GM23338 (cell line): ENCODE measurements around the gene FIGN. TPM values are rescaled to one million over a fixed set of nuclear protein-coding genes. Genes with fewer than 3 reads are reported as not detected.

Source experiments
- ATAC-seq: fragments of 200-7000 bp; cut with Tn5 transposase; 3 replicates; pipeline ENCODE4 v1.9.1; 2020
- DNase-seq: peaks from one replicate; pipeline ENCODE4 v3.0.0-alpha.2; 2015; ENCODE audit warnings: low spot score
- H2AFZ ChIP-seq: fragments of 200-600 bp; sonication (generic); 2 replicates; pipeline ENCODE4 v1.8.0; 2016; ENCODE audit warnings: antibody characterized with exemption, mild to moderate bottlenecking, moderate library complexity
- H3F3A ChIP-seq: fragments of 200-600 bp; sonication (generic); replicated peaks from 2 replicates; pipeline ENCODE4 v1.8.0; 2017; ENCODE audit warnings: antibody characterized with exemption, mixed run types, low read depth
- H3K27ac ChIP-seq: fragments of 200-600 bp; sonication (generic); 2 replicates; pipeline ENCODE4 v1.6.1; 2016; ENCODE audit warnings: low read depth
- H3K27me3 ChIP-seq: fragments of 200-600 bp; sonication (generic); 2 replicates; pipeline ENCODE4 v1.8.0; 2016; ENCODE audit warnings: mild to moderate bottlenecking, mixed run types, moderate library complexity; ENCODE audit not compliant: insufficient read depth
- H3K36me3 ChIP-seq: fragments of 200-600 bp; sonication (generic); 2 replicates; pipeline ENCODE4 v1.8.0; 2016; ENCODE audit warnings: mild to moderate bottlenecking; ENCODE audit not compliant: insufficient read depth
- H3K4me1 ChIP-seq: fragments of 200-600 bp; sonication (generic); 2 replicates; pipeline ENCODE4 v1.8.0; 2016; ENCODE audit warnings: mild to moderate bottlenecking, moderate library complexity; ENCODE audit not compliant: insufficient read depth
- H3K4me2 ChIP-seq: fragments of 200-600 bp; sonication (generic); 2 replicates; pipeline ENCODE4 v1.7.1; 2017; ENCODE audit warnings: mixed run types
- H3K4me3 ChIP-seq: fragments of 200-600 bp; sonication (generic); 2 replicates; pipeline ENCODE4 v1.6.1; 2016; ENCODE audit warnings: mixed run types
- H3K79me2 ChIP-seq: fragments of 200-600 bp; sonication (generic); replicated peaks from 2 replicates; pipeline ENCODE4 v1.8.0; 2017; ENCODE audit warnings: mild to moderate bottlenecking; ENCODE audit not compliant: insufficient read depth
- H3K9me2 ChIP-seq: fragments of 200-600 bp; sonication (generic); 2 replicates; pipeline ENCODE4 v1.8.0; 2017; ENCODE audit not compliant: insufficient read depth
- H4K20me1 ChIP-seq: fragments of 200-600 bp; sonication (generic); replicated peaks from 2 replicates; pipeline ENCODE4 v1.8.0; 2017; ENCODE audit warnings: mild to moderate bottlenecking; ENCODE audit not compliant: insufficient read depth
- H3K27ac Mint-ChIP-seq: 2 replicates; pipeline ENCODE4 v1.8.0; 2020; ENCODE audit warnings: inconsistent platforms, mild to moderate bottlenecking, moderate library complexity, mixed read lengths
- H3K27me3 Mint-ChIP-seq: 3 replicates; pipeline ENCODE4 v1.8.0; 2022; ENCODE audit warnings: low read depth, mild to moderate bottlenecking, moderate library complexity, mixed read lengths, inconsistent platforms; ENCODE audit not compliant: insufficient read depth, poor library complexity
- H3K36me3 Mint-ChIP-seq: 3 replicates; pipeline ENCODE4 v1.8.0; 2021; ENCODE audit warnings: low read depth, mild to moderate bottlenecking, inconsistent platforms, moderate library complexity, mixed read lengths
- H3K4me1 Mint-ChIP-seq: 3 replicates; pipeline ENCODE4 v1.8.0; 2020; ENCODE audit warnings: mild to moderate bottlenecking, inconsistent platforms, mixed read lengths
- H3K4me3 Mint-ChIP-seq: 3 replicates; pipeline ENCODE4 v1.8.0; 2021; ENCODE audit warnings: moderate library complexity, mild to moderate bottlenecking, inconsistent platforms, mixed read lengths
- H3K9me3 Mint-ChIP-seq: 3 replicates; pipeline ENCODE4 v1.8.0; 2020; ENCODE audit warnings: moderate library complexity, mild to moderate bottlenecking, inconsistent platforms, mixed read lengths
- CREB1 ChIP-seq: fragments of 250-450 bp; sonication (Bioruptor Pico); IDR thresholded peaks from 2 replicates; pipeline ENCODE4 v1.5.0; 2020; ENCODE audit warnings: low read depth, mild to moderate bottlenecking, moderate library complexity
- EZH2phosphoT487 ChIP-seq: fragments of 200-600 bp; sonication (generic); IDR thresholded peaks from one replicate; pipeline ENCODE4 v1.8.1; 2018; ENCODE audit warnings: antibody characterized with exemption; ENCODE audit not compliant: unreplicated experiment
- NANOG ChIP-seq: IDR thresholded peaks from 2 replicates; pipeline ENCODE4 v1.6.1; 2016; ENCODE audit warnings: antibody characterized with exemption, borderline replicate concordance
- POLR2AphosphoS5 ChIP-seq: IDR thresholded peaks from 2 replicates; pipeline ENCODE4 v1.6.1; 2016; ENCODE audit warnings: antibody characterized with exemption, low read depth
- STAT1 ChIP-seq: IDR thresholded peaks from one replicate; pipeline ENCODE4 v1.6.1; 2016; ENCODE audit warnings: antibody characterized with exemption; ENCODE audit not compliant: unreplicated experiment
- ZNF114 ChIP-seq: fragments of 250-450 bp; sonication (Bioruptor Pico); IDR thresholded peaks from 2 replicates; pipeline ENCODE4 v1.5.0; 2020; ENCODE audit warnings: mild to moderate bottlenecking, moderate library complexity
- polyA plus RNA-seq: library from polyadenylated mRNA; unstranded; fragments of >200 nt; fragmentation: Nextera tagmentation; extraction: Ambion mirVana; gene quantifications from 2 replicates; pipeline ENCODE4 v1.2.1, GENCODE V29; 2016
- total RNA-seq: library from RNA; depleted of rRNA; stranded (reverse); fragments of >200 nt; shearing (Covaris generic); gene quantifications from 2 replicates; pipeline ENCODE4 v1.2.3, GENCODE V29; 2014
- TF ChIP-seq, protein P1 (sequence below): IDR thresholded peaks from 2 replicates; pipeline ENCODE4 v1.6.1; 2016; ENCODE audit warnings: antibody characterized with exemption
- TF ChIP-seq, protein P2 (sequence below): IDR thresholded peaks from one replicate; pipeline ENCODE4 v1.6.1; 2018; ENCODE audit warnings: antibody characterized with exemption; ENCODE audit not compliant: unreplicated experiment
- TF ChIP-seq, protein P3 (sequence below), 2 experiments: fragments of 200-600 bp in 1 of 2; sonication (generic) in 1 of 2; conservative IDR thresholded peaks; 2 replicates each; pipeline versions ENCODE4 v1.5.1 to v1.6.1; 2016 to 2017; ENCODE audit warnings: antibody characterized with exemption in 2 of 2, low read depth in 2 of 2, mild to moderate bottlenecking in 2 of 2, moderate library complexity in 1 of 2
- TF ChIP-seq, protein P4 (sequence below): fragments of 250-450 bp; sonication (Bioruptor Pico); IDR thresholded peaks from 2 replicates; pipeline ENCODE4 v1.5.0; 2020; ENCODE audit warnings: mild to moderate bottlenecking, moderate library complexity

FIGN gene
- total and polyA plus RNA-seq, 2 experiments from 2014 or later, result 17.2 to 23.6 TPM

DNA sequence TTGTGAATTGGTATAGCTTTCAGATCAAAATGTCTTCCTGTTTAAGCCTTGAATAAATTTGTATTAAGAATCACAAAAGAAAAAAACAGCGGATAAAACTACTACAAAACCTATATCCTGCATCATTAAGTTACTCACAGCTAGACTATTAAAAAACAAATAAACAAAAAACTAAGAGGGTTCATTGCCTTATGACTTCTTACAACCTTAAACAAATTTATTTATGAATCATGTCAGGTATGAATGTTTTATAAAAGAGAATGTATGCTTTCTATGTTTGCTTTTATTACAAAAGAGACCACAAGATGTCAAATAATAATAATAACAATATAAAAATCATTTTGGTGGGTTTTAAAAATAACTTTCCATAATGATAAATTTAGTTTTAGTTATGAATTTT lies 109.6 kb downstream of the FIGN start:
- Histone ChIP-seq H2AFZ (no peak overlapping the region), H3K4me3 (no peak overlapping the region), H3K27ac (no peak overlapping the region), H3F3A (no peaks in the 10 kb centered on the region), H3K9me2 (no peaks in the 10 kb centered on the region; the same call in 1 of the 2 replicates), H3K79me2 (0 out of 2 replicates have a peak, but pooled peaks cover 4% of the 10 kb centered on the region), H4K20me1 (no peaks in the 10 kb centered on the region), H3K27me3 (no peaks in the 10 kb centered on the region), H3K36me3 (no peaks in the 10 kb centered on the region), H3K4me2 (no peak overlapping the region), H3K4me1 (peaks cover 10% of the 10 kb centered on the region)
- no peaks in the 10 kb centered on the region for H3K9me3 Mint-ChIP-seq
- no peak overlapping the region for H3K4me3 Mint-ChIP-seq
- ATAC-seq (no peak), DNase-seq (no peak)
- peak overlapping the region; percentile 78 for H3K27ac Mint-ChIP-seq
- H3K36me3 Mint-ChIP-seq, result no peaks in the 10 kb centered on the region
- TF ChIP-seq, protein P1, sequence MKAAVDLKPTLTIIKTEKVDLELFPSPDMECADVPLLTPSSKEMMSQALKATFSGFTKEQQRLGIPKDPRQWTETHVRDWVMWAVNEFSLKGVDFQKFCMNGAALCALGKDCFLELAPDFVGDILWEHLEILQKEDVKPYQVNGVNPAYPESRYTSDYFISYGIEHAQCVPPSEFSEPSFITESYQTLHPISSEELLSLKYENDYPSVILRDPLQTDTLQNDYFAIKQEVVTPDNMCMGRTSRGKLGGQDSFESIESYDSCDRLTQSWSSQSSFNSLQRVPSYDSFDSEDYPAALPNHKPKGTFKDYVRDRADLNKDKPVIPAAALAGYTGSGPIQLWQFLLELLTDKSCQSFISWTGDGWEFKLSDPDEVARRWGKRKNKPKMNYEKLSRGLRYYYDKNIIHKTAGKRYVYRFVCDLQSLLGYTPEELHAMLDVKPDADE, result no peak
- TF ChIP-seq EZH2phosphoT487 (no peak), CREB1 (CRISPR knock-in tag) (no peak), ZNF114 (no peak), POLR2AphosphoS5 (no peak), STAT1 (no peak), NANOG (no peak)
- TF ChIP-seq, protein P2, sequence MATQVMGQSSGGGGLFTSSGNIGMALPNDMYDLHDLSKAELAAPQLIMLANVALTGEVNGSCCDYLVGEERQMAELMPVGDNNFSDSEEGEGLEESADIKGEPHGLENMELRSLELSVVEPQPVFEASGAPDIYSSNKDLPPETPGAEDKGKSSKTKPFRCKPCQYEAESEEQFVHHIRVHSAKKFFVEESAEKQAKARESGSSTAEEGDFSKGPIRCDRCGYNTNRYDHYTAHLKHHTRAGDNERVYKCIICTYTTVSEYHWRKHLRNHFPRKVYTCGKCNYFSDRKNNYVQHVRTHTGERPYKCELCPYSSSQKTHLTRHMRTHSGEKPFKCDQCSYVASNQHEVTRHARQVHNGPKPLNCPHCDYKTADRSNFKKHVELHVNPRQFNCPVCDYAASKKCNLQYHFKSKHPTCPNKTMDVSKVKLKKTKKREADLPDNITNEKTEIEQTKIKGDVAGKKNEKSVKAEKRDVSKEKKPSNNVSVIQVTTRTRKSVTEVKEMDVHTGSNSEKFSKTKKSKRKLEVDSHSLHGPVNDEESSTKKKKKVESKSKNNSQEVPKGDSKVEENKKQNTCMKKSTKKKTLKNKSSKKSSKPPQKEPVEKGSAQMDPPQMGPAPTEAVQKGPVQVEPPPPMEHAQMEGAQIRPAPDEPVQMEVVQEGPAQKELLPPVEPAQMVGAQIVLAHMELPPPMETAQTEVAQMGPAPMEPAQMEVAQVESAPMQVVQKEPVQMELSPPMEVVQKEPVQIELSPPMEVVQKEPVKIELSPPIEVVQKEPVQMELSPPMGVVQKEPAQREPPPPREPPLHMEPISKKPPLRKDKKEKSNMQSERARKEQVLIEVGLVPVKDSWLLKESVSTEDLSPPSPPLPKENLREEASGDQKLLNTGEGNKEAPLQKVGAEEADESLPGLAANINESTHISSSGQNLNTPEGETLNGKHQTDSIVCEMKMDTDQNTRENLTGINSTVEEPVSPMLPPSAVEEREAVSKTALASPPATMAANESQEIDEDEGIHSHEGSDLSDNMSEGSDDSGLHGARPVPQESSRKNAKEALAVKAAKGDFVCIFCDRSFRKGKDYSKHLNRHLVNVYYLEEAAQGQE, result no peak
- TF ChIP-seq, protein P3, sequence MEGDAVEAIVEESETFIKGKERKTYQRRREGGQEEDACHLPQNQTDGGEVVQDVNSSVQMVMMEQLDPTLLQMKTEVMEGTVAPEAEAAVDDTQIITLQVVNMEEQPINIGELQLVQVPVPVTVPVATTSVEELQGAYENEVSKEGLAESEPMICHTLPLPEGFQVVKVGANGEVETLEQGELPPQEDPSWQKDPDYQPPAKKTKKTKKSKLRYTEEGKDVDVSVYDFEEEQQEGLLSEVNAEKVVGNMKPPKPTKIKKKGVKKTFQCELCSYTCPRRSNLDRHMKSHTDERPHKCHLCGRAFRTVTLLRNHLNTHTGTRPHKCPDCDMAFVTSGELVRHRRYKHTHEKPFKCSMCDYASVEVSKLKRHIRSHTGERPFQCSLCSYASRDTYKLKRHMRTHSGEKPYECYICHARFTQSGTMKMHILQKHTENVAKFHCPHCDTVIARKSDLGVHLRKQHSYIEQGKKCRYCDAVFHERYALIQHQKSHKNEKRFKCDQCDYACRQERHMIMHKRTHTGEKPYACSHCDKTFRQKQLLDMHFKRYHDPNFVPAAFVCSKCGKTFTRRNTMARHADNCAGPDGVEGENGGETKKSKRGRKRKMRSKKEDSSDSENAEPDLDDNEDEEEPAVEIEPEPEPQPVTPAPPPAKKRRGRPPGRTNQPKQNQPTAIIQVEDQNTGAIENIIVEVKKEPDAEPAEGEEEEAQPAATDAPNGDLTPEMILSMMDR (conservative IDR thresholded peaks at IDR 0.05; ENCODE audit: low read depth in 2 of 2), result no peak
- TF ChIP-seq, protein P4, sequence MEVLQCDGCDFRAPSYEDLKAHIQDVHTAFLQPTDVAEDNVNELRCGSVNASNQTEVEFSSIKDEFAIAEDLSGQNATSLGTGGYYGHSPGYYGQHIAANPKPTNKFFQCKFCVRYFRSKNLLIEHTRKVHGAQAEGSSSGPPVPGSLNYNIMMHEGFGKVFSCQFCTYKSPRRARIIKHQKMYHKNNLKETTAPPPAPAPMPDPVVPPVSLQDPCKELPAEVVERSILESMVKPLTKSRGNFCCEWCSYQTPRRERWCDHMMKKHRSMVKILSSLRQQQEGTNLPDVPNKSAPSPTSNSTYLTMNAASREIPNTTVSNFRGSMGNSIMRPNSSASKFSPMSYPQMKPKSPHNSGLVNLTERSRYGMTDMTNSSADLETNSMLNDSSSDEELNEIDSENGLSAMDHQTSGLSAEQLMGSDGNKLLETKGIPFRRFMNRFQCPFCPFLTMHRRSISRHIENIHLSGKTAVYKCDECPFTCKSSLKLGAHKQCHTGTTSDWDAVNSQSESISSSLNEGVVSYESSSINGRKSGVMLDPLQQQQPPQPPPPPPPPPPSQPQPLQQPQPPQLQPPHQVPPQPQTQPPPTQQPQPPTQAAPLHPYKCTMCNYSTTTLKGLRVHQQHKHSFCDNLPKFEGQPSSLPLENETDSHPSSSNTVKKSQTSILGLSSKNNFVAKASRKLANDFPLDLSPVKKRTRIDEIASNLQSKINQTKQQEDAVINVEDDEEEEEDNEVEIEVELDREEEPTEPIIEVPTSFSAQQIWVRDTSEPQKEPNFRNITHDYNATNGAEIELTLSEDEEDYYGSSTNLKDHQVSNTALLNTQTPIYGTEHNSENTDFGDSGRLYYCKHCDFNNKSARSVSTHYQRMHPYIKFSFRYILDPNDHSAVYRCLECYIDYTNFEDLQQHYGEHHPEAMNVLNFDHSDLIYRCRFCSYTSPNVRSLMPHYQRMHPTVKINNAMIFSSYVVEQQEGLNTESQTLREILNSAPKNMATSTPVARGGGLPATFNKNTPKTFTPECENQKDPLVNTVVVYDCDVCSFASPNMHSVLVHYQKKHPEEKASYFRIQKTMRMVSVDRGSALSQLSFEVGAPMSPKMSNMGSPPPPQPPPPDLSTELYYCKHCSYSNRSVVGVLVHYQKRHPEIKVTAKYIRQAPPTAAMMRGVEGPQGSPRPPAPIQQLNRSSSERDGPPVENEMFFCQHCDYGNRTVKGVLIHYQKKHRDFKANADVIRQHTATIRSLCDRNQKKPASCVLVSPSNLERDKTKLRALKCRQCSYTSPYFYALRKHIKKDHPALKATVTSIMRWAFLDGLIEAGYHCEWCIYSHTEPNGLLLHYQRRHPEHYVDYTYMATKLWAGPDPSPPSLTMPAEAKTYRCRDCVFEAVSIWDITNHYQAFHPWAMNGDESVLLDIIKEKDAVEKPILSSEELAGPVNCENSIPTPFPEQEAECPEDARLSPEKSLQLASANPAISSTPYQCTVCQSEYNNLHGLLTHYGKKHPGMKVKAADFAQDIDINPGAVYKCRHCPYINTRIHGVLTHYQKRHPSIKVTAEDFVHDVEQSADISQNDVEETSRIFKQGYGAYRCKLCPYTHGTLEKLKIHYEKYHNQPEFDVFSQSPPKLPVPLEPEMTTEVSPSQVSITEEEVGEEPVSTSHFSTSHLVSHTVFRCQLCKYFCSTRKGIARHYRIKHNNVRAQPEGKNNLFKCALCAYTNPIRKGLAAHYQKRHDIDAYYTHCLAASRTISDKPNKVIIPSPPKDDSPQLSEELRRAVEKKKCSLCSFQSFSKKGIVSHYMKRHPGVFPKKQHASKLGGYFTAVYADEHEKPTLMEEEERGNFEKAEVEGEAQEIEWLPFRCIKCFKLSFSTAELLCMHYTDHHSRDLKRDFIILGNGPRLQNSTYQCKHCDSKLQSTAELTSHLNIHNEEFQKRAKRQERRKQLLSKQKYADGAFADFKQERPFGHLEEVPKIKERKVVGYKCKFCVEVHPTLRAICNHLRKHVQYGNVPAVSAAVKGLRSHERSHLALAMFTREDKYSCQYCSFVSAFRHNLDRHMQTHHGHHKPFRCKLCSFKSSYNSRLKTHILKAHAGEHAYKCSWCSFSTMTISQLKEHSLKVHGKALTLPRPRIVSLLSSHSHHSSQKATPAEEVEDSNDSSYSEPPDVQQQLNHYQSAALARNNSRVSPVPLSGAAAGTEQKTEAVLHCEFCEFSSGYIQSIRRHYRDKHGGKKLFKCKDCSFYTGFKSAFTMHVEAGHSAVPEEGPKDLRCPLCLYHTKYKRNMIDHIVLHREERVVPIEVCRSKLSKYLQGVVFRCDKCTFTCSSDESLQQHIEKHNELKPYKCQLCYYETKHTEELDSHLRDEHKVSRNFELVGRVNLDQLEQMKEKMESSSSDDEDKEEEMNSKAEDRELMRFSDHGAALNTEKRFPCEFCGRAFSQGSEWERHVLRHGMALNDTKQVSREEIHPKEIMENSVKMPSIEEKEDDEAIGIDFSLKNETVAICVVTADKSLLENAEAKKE (CRISPR knock-in tag), result no peak
- H3K4me1 Mint-ChIP-seq, result peaks cover 30% of the 10 kb centered on the region
- no peaks in the 10 kb centered on the region for H3K27me3 Mint-ChIP-seq
